Bronchial epithelial cell (primary cell): ENCODE measurements around the gene ZNF200. TPM values are rescaled to one million over a fixed set of nuclear protein-coding genes. Genes with fewer than 3 reads are reported as not detected.
A peak's percentile ranks its signal among the peaks of the same experiment; 100 is the strongest.

Experiments used
- DNase-seq: peaks from one replicate; pipeline ENCODE4 v3.0.0-alpha.2; 2010; ENCODE audit warnings: low read depth
- FAIRE-seq: peaks from 2 replicates; lab custom pipeline; 2011; peaks lifted over from hg19 to GRCh38; lab: Jason Lieb, UNC
- H3K27me3 ChIP-seq: 2 replicates; pipeline ENCODE4 v1.5.1; 2011; ENCODE audit warnings: low read length; ENCODE audit not compliant: control insufficient read depth, insufficient read depth
- H3K36me3 ChIP-seq: 2 replicates; pipeline ENCODE4 v1.5.1; 2011; ENCODE audit warnings: low read length; ENCODE audit not compliant: control insufficient read depth, insufficient read depth
- H3K4me3 ChIP-seq: 2 replicates; pipeline ENCODE4 v1.5.1; 2011; ENCODE audit warnings: mild to moderate bottlenecking, low read depth, low read length, control low read depth
- total RNA-seq: library from RNA; depleted of rRNA; stranded (reverse); fragments of >200 nt; gene quantifications from 2 replicates; pipeline ENCODE4 v1.2.1, GENCODE V29; 2014
- TF ChIP-seq, protein P1 (sequence below): IDR thresholded peaks from 2 replicates; pipeline ENCODE4 v1.5.1; 2011; ENCODE audit warnings: mild to moderate bottlenecking, moderate library complexity, low read length, control low read depth, inconsistent platforms; ENCODE audit not compliant: insufficient read depth, severe bottlenecking

ZNF200 gene, protein sequence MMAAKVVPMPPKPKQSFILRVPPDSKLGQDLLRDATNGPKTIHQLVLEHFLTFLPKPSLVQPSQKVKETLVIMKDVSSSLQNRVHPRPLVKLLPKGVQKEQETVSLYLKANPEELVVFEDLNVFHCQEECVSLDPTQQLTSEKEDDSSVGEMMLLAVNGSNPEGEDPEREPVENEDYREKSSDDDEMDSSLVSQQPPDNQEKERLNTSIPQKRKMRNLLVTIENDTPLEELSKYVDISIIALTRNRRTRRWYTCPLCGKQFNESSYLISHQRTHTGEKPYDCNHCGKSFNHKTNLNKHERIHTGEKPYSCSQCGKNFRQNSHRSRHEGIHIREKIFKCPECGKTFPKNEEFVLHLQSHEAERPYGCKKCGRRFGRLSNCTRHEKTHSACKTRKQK
- 9.5 and 9.9 TPM in 2 replicates for total RNA-seq

DNA sequence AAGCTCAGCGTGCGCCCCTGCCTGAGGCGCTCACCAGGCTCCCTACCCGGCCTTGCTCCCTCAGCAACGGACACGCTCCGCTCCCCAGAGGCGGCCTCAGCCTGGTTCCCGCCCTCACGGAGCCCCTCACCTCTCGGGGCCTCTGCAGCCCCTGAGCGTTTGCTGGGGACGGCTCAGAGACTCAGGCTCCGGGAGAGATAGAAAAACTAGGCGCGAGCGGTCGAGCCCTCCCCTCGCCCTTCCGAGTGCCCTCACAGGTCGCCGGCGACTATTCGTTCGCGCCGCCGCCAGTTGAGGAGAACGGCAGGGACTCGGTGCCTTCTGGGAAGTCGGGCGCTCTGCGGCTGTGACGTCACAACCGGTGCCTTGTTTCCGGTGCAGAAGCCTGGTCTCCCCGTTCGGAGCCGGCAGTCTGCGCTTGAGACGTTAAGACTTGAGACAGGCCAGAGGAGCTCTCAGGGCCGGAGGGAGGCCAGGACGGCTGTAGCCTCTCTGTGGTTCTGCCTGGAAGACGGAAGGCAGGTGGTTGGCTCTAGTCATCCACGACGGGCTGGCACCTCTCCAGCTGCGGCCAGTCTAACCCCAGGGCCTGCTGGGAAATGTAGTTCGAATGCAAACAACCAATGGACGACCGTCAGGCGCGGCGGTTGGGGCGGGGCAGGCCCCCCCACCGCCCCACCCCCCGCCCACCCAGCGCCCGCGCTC, at the start of gene ZNF200:
Gene ZNF200 (minus strand): TSS at position 302 of the 705 bp plus-strand sequence. CDS start 1,403 bp downstream, outside the sequence.
- FAIRE-seq (no peak), DNase-seq (peak; percentile 88)
- TF ChIP-seq, protein P1, sequence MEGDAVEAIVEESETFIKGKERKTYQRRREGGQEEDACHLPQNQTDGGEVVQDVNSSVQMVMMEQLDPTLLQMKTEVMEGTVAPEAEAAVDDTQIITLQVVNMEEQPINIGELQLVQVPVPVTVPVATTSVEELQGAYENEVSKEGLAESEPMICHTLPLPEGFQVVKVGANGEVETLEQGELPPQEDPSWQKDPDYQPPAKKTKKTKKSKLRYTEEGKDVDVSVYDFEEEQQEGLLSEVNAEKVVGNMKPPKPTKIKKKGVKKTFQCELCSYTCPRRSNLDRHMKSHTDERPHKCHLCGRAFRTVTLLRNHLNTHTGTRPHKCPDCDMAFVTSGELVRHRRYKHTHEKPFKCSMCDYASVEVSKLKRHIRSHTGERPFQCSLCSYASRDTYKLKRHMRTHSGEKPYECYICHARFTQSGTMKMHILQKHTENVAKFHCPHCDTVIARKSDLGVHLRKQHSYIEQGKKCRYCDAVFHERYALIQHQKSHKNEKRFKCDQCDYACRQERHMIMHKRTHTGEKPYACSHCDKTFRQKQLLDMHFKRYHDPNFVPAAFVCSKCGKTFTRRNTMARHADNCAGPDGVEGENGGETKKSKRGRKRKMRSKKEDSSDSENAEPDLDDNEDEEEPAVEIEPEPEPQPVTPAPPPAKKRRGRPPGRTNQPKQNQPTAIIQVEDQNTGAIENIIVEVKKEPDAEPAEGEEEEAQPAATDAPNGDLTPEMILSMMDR, result no peak
- peaks cover 5% of the 10 kb centered on the region for H3K36me3 ChIP-seq
- peak within 1 kb of the TSS; percentile 89 for H3K4me3 ChIP-seq
- H3K27me3 ChIP-seq, result no peaks in the 10 kb centered on the region

DNA sequence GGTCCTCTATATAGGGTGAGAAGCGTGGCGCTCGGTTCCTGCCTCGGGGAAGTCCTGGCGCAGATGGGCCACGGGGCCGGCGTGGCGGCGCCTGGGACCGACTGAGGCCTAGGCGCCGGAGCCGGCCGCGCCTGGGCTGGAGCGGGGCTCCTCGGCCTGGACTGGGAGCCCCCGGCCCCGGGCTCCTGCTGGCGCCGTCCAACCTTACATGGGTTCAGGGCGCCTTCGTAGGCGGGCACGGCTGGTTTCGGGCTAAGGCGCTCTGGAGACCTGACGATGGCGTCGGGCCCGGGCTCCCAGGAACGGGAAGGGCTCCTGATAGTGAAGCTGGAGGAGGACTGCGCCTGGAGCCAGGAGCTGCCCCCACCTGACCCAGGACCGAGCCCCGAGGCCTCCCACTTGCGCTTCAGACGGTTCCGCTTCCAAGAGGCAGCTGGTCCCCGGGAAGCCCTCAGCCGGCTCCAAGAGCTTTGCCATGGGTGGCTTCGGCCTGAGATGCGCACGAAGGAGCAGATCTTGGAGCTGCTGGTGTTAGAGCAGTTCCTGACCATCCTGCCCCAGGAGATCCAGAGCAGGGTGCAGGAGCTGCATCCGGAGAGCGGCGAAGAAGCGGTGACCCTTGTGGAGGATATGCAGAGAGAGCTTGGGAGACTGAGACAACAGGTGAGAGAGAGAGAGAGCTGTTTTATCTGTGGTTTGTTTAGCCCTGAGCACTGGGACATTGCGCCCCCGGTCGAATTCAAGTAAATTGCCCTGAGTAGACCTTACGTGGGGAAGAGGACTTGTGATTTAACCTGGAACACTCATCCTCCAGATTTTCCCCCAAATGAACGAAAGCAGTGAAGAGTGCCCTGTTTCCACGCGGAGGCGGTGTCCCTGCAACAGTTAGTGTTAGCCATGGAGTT, 48.8 kb upstream of the ZNF200 start:
- TF ChIP-seq, protein P1, result no peak
- DNase-seq, result no peak
- Histone ChIP-seq H3K4me3 (peak overlapping the region; percentile 69), H3K27me3 (no peaks in the 10 kb centered on the region), H3K36me3 (peaks cover 8% of the 10 kb centered on the region)
- no peak for FAIRE-seq

DNA sequence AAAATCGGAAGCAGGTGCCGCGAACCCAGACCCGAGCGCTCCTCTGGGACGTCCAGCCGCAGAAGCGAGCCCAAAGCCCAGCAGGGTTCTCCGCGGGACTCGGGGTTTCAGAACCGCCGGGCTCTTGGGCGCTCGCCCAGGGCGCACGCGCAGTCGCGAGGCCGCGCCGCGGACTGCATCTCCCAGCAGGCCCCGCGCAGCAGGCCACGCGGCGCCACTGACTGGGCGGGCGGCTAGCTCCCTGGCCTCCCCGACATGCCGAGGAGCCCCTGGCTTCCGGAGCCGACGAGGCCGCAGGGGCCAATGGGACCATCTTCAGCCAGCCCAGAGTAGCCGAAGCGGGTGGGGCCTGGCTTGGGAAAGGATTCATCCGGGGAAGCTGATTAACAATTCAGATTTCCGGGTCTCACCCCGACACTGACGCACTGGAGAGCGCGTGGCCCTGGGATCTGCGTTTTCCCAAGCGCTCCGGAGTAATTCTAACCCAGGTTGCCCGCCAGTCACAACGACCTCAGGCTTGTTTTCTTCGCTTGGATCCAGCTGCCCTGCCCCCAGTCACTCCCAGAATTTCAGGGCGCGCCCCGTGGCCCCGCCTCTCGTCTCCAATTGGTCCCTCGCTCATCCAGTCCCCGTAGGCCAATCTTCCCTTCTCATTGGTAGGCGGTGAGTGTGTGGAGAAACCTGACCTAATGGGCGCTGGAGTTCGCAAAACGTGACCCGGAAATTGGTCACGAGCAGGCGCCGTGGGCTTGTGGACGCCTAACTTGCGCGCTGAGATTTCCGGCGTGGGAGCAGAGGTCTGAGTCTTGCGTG, 48.0 kb upstream of the ZNF200 start, which contains the start of gene ZNF263:
Gene ZNF263 (plus strand): TSS at position 762 of the 813 bp plus-strand sequence. CDS start 328 bp downstream, outside the sequence.
- FAIRE-seq, result no peak
- peaks cover 4% of the 10 kb centered on the region for H3K36me3 ChIP-seq
- TF ChIP-seq, protein P1, result no peak
- H3K27me3 ChIP-seq, result no peaks in the 10 kb centered on the region
- H3K4me3 ChIP-seq, result peak within 1 kb of the TSS; percentile 69
- DNase-seq, result peak; percentile 91

DNA sequence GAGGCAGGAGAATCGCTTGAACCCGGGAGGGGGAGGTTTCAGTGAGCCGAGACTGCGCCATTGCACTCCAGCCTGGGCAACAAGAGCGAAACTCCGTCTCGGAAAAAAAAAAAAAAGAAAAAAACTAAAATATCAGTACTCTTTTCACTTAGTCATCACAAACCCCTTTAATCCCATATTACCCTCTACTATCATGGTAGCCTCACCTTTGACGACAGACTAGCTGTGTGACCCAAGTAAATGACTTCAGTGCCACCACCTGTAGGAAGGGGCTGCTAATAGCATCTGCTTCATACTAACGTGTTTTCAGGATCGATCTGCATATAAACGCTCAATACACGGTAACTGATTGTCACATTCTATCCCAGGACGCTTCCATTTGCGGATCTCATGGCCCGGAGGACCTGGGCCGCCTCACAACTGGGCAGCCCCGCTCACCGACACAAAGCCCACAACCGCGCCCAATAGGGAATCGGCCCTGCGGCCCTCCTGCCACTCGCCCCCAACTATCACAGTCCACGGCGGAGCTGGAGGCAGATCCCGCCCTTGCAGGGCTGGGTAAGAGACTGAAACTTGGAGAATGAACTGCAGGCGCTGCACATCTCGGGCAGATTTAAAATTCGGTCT, 47.3 kb upstream of the ZNF200 start:
- no peaks in the 10 kb centered on the region for H3K27me3 ChIP-seq
- TF ChIP-seq, protein P1, result no peak
- DNase-seq (no peak), FAIRE-seq (no peak)
- H3K36me3 ChIP-seq, result peaks cover 4% of the 10 kb centered on the region
- peak overlapping the region; percentile 69 for H3K4me3 ChIP-seq
